ENCODE results near the gene CLCN3. TPM values are rescaled to one million over a fixed set of nuclear protein-coding genes. Genes with fewer than 3 reads are reported as not detected.
"Not testable (repeated sequence)": the region's sequence is repeated elsewhere in the genome, so short reads cannot be mapped to it uniquely, and the experiment has no call there.

CLCN3 gene
- 10 to 100 TPM; 18.5 to 20.8 TPM for total RNA-seq

DNA sequence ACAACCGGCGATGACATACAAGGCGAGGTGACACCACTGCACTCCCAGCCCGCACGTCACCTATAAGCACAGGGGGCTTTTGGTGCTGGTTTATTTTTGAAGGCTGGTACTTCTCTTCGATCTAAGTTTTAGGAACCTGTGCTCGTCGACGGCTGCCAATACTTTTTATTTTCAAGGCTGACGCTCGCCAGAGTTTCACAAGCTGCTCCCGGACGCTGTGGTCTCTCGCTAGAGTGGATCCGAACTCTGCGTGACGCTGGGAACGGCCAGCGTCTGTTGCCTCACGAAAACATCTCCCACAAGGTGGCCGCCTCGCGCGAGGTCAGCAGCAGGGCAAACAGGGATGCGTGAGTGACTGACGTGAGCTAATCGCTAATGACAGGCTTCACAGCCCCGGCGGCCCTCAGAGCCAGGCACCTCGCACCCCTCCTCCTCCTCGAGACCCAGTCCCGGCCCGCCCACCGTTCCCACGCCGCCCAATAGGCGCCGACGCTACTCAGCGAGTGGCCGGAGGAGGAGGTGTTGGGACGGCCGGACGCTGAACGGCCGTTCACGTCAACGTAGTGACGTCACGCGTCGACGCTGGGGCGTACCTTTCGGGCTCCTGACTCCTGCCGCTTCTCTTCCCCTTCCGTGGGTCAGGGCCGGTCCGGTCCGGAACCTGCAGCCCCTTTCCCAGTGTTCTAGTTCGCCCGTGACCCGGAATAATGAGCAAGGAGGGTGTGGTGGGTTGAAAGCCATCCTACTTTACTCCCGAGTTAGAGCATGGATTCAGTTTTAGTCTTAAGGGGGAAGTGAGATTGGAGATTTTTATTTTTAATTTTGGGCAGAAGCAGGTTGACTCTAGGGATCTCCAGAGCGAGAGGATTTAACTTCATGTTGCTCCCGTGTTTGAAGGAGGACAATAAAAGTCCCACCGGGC is at the start of gene CLCN3:
TSS of gene CLCN3 (plus strand) at position 621 of the 922 bp plus-strand sequence. CDS start 15,351 bp downstream, outside the sequence.
- Mint-ChIP-seq H3K9me3 (peaks cover 3% of the 10 kb centered on the region), H3K36me3 (peaks cover 6% of the 10 kb centered on the region), H3K27ac (peak within 1 kb of the TSS; percentile 99), H3K27me3 (no peaks in the 10 kb centered on the region), H3K4me3 (peak within 1 kb of the TSS; percentile 99), H3K4me1 (peaks cover 52% of the 10 kb centered on the region)
- DNase-seq: peak; percentile 94

DNA sequence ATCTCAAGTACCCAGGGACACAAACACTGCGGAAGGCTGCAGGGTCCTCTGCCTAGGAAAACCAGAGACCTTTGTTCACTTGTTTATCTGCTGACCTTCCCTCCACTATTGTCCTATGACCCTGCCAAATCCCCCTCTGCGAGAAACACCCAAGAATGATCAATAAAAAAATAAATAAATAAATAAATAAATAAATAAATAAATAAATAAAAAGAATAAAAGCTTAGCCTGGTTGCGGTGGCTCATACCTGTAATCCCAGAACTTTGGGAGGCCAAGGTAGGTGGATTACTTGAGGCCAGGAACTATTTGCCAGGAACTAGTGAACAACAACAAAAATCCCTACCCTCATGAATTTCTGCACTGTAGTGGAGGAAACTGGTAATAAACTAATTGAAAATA is 49.4 kb upstream of the CLCN3 start:
- H3K27ac Mint-ChIP-seq, H3K4me3 Mint-ChIP-seq, H3K27me3 Mint-ChIP-seq, DNase-seq, H3K4me1 Mint-ChIP-seq, H3K9me3 Mint-ChIP-seq: not testable (repeated sequence)
- peaks cover 25% of the 10 kb centered on the region for H3K36me3 Mint-ChIP-seq

DNA sequence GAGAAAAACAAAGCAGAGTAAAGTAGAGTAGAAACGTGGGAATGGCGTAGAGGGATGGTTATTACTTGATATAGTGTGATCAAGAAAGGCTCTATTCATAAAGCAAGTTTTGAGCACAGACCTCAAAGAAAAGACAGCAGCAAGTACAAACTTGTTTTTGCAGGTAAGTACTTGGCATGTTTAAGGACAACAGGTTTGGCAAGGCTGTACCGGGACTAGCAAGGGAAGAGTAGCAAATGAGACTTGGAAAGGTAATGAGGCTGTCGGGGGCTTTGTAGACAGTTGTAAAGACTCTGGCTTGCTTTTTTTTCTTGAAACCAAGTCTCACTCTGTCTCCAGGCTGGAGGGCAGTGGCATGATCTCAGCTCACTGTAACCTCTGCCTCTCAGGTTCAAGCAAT is 48.9 kb upstream of the CLCN3 start:
- Mint-ChIP-seq H3K4me3 (no peak overlapping the region), H3K4me1 (peaks cover 2% of the 10 kb centered on the region), H3K27me3 (no peaks in the 10 kb centered on the region), H3K9me3 (no peaks in the 10 kb centered on the region), H3K27ac (no peak overlapping the region), H3K36me3 (peaks cover 24% of the 10 kb centered on the region)
- DNase-seq: no peak

GRCh38 chr4:169573889-169574288 is 46.5 kb upstream of the CLCN3 start:
- no peaks in the 10 kb centered on the region for H3K4me1 Mint-ChIP-seq
- no peak overlapping the region for H3K27ac Mint-ChIP-seq
- no peaks in the 10 kb centered on the region for H3K27me3 Mint-ChIP-seq
- no peak overlapping the region for H3K4me3 Mint-ChIP-seq
- peaks cover 23% of the 10 kb centered on the region for H3K36me3 Mint-ChIP-seq
- DNase-seq: no peak
- no peaks in the 10 kb centered on the region for H3K9me3 Mint-ChIP-seq

DNA sequence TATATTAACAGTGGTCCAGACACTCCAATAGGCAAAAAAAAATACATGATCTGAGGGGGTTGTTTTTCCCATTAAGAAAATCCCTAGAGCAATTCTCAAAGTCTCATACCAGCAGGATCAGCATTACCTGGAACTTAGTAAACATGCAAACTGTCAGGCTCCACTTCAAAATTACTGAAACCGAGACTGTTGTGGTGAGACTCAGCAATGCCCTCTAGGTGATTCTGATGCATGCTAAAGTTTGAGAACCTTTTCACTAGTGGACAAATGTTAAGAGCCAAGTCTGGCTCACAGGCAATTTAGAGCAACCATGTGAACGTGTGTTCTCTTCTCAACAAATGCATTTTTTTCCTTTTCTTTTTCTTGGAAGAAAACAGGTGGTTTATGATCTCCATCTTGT is 38.2 kb upstream of the CLCN3 start:
- Mint-ChIP-seq H3K36me3 (peaks cover 3% of the 10 kb centered on the region), H3K4me1 (no peaks in the 10 kb centered on the region), H3K9me3 (no peaks in the 10 kb centered on the region), H3K27me3 (no peaks in the 10 kb centered on the region), H3K27ac (no peak overlapping the region), H3K4me3 (no peak overlapping the region)
- no peak for DNase-seq

DNA sequence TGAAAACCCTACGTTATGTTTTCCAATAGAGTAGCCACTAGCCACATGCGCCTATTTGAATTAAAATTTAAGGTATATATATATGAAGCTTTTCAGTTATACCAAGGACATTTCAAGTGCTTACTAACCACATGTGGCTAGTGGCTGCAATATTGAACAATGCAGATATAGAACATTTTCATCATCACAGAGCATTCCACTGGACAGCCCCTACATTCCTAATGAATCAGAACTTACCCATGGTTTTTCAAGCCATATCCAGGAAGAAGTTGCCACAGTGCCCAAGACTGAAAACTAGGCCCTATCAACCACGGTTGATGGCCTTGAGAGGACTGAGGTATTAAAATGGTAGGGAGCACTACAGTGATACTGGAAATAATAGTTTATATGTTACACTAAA is 37.7 kb upstream of the CLCN3 start:
- no peak for DNase-seq
- peaks cover 3% of the 10 kb centered on the region for H3K36me3 Mint-ChIP-seq
- H3K27ac Mint-ChIP-seq: no peak overlapping the region
- H3K4me1 Mint-ChIP-seq: no peaks in the 10 kb centered on the region
- no peaks in the 10 kb centered on the region for H3K27me3 Mint-ChIP-seq
- no peak overlapping the region for H3K4me3 Mint-ChIP-seq
- H3K9me3 Mint-ChIP-seq: no peaks in the 10 kb centered on the region

DNA sequence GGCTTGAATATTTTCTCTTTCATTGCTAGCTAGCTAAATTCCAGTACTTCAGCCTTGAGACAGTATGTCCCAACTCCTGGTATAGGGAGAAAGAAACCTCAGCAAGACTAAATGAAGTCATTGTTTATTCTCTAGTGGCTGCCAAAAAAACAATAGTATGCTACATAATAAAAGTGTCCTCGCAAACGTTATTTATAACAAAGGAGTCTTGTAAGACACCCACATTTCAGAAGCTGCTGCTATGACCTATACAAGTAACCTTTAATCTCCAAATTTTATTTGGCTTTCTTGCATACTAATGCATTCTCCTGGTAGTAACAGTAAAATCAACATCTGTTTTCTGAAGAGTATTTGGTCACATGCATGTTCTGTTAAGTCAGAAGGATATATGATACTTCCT is 36.8 kb upstream of the CLCN3 start:
- H3K9me3 Mint-ChIP-seq: no peaks in the 10 kb centered on the region
- H3K27me3 Mint-ChIP-seq: no peaks in the 10 kb centered on the region
- H3K4me3 Mint-ChIP-seq: no peak overlapping the region
- H3K36me3 Mint-ChIP-seq: peaks cover 3% of the 10 kb centered on the region
- no peaks in the 10 kb centered on the region for H3K4me1 Mint-ChIP-seq
- H3K27ac Mint-ChIP-seq: no peak overlapping the region
- DNase-seq: no peak

DNA sequence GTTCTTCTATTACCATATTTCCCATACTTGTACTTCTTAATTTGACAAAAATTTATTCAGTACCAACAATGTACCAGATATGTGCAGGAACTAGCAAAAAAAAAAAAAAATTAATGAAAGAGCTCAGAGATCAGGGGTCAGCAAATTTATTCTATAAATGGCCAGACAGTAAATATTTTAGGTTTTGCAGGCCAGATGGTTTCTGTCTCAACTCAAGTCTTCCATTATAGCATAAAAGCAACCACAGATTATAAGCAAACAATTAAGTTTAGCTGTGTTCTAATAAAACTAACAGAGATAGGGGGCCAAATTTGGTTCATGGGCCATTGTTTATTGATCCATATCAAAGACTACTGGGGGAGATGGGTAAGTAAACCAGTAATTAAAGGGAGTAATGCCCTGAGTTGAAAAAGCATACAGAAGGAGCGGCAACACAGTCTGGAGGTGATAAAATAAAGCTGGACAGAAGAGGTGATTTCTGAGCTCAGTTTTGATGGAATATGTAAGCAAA is 27.3 kb upstream of the CLCN3 start:
- Mint-ChIP-seq H3K4me3 (no peak overlapping the region), H3K36me3 (peaks cover 6% of the 10 kb centered on the region), H3K9me3 (no peaks in the 10 kb centered on the region), H3K27me3 (no peaks in the 10 kb centered on the region), H3K4me1 (no peaks in the 10 kb centered on the region), H3K27ac (no peak overlapping the region)
- no peak for DNase-seq

GRCh38 chr4:169594560-169595195 is 25.7 kb upstream of the CLCN3 start:
- H3K27ac Mint-ChIP-seq: no peak overlapping the region
- H3K36me3 Mint-ChIP-seq: peaks cover 6% of the 10 kb centered on the region
- H3K27me3 Mint-ChIP-seq: no peaks in the 10 kb centered on the region
- H3K4me1 Mint-ChIP-seq: no peaks in the 10 kb centered on the region
- H3K4me3 Mint-ChIP-seq: no peak overlapping the region
- no peaks in the 10 kb centered on the region for H3K9me3 Mint-ChIP-seq
- no peak for DNase-seq

- no peaks in the 10 kb centered on the region for H3K9me3 Mint-ChIP-seq
- DNase-seq: no peak
- H3K4me3 Mint-ChIP-seq: no peak overlapping the region
- no peaks in the 10 kb centered on the region for H3K27me3 Mint-ChIP-seq
- no peak overlapping the region for H3K27ac Mint-ChIP-seq
- H3K36me3 Mint-ChIP-seq: peaks cover 3% of the 10 kb centered on the region
- H3K4me1 Mint-ChIP-seq: peaks cover 14% of the 10 kb centered on the region
These were observed 19.2 kb upstream of the CLCN3 start for GRCh38 chr4:169601016-169601771.

DNA sequence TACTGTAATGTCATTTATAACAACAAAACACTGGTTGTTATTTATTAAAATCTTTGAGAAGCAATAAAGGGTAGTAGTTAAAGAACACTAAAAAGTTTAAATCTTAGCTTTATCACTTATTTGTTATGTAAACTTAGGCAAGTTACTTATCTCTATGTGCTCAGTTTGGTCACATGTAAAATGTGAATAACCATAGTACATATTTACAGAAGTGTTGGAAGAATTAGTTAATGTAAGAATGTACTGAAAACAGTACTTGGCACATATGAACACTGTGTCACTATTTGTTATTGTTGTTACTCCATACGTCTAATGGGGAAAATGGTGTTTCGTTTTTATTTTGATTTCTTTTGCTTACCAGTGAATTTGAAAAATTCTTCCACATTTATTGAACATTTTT is 17.1 kb upstream of the CLCN3 start:
- Mint-ChIP-seq H3K4me3 (no peak overlapping the region), H3K27me3 (no peaks in the 10 kb centered on the region), H3K9me3 (no peaks in the 10 kb centered on the region), H3K36me3 (peaks cover 10% of the 10 kb centered on the region), H3K4me1 (peaks cover 24% of the 10 kb centered on the region), H3K27ac (no peak overlapping the region)
- DNase-seq: no peak

DNA sequence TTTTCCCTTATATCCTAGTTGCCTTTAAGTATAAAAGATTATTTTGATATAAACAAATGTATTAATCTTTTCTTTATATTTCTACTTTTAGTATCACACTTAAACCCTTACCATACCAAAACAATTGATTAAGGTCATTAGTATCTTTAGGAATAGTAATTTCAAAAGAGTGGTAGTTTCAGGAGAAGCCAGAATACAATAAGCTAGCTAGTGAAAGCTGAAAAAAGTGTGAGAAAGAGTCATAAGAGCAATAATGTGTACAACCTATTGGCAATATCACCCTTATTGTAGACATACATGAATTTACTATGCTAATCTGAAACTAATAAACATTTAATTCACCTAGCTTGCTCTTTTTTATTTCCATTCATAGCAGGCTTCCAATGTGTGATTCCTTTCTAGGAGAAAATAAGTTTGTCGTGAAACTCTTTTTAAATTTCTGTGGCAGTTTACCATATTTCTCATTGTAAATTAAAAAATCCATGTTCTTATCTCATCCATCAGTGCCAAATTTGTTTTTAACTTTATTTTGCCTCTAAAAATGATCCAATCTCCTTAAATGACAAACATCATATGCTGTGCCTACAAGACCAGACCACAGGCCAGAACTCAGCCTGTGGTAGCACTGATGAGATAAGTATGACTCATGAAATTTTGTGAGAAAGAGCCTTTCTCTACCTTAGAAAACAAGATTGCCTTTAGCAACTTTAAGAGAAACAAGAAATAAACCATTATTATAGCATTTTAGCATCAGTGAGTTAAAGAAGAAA is 16.1 kb upstream of the CLCN3 start:
- H3K4me1 Mint-ChIP-seq: peaks cover 24% of the 10 kb centered on the region
- H3K27ac Mint-ChIP-seq: no peak overlapping the region
- H3K36me3 Mint-ChIP-seq: peaks cover 10% of the 10 kb centered on the region
- no peak for DNase-seq
- no peak overlapping the region for H3K4me3 Mint-ChIP-seq
- H3K9me3 Mint-ChIP-seq: no peaks in the 10 kb centered on the region
- no peaks in the 10 kb centered on the region for H3K27me3 Mint-ChIP-seq

GRCh38 chr4:169604903-169605331 is 15.5 kb upstream of the CLCN3 start:
- DNase-seq: no peak
- no peak overlapping the region for H3K4me3 Mint-ChIP-seq
- no peaks in the 10 kb centered on the region for H3K9me3 Mint-ChIP-seq
- no peaks in the 10 kb centered on the region for H3K27me3 Mint-ChIP-seq
- H3K4me1 Mint-ChIP-seq: peaks cover 24% of the 10 kb centered on the region
- no peak overlapping the region for H3K27ac Mint-ChIP-seq
- H3K36me3 Mint-ChIP-seq: peaks cover 10% of the 10 kb centered on the region

DNA sequence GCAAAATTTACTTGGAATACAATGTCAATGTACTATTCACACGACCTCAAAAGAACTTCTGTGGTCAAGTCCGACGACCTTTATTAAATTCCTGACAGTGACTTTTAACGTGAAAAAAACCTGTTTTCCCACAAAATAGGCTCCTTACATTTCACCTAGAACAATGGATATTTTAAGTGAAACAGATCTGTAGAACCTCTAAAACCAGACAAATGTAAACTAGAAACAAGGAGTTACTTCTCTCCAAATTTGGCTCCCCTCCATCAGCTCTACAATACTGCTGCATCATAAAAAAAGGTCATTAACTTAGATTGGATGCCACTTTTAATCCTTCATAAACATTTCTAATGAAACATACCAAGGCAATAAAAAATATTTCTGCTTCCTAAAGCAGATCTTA is 9.2 kb upstream of the CLCN3 start:
- peaks cover 8% of the 10 kb centered on the region for H3K36me3 Mint-ChIP-seq
- H3K4me1 Mint-ChIP-seq: peaks cover 38% of the 10 kb centered on the region
- peak overlapping the region; percentile 92 for H3K4me3 Mint-ChIP-seq
- DNase-seq: no peak
- H3K27ac Mint-ChIP-seq: peak overlapping the region; percentile 29
- no peaks in the 10 kb centered on the region for H3K27me3 Mint-ChIP-seq
- no peaks in the 10 kb centered on the region for H3K9me3 Mint-ChIP-seq
